Epidermal melanocyte (primary cell): Measurements from ENCODE around the gene PRR36.
"Not testable (repeated sequence)": the region's sequence is repeated elsewhere in the genome, so short reads cannot be mapped to it uniquely, and the experiment has no call there.

Source experiments
- DNase-seq: peaks from one replicate; pipeline ENCODE4 v3.0.0; 2011; ENCODE audit warnings: low spot score; ENCODE audit not compliant: insufficient read length

PRR36 gene

DNA sequence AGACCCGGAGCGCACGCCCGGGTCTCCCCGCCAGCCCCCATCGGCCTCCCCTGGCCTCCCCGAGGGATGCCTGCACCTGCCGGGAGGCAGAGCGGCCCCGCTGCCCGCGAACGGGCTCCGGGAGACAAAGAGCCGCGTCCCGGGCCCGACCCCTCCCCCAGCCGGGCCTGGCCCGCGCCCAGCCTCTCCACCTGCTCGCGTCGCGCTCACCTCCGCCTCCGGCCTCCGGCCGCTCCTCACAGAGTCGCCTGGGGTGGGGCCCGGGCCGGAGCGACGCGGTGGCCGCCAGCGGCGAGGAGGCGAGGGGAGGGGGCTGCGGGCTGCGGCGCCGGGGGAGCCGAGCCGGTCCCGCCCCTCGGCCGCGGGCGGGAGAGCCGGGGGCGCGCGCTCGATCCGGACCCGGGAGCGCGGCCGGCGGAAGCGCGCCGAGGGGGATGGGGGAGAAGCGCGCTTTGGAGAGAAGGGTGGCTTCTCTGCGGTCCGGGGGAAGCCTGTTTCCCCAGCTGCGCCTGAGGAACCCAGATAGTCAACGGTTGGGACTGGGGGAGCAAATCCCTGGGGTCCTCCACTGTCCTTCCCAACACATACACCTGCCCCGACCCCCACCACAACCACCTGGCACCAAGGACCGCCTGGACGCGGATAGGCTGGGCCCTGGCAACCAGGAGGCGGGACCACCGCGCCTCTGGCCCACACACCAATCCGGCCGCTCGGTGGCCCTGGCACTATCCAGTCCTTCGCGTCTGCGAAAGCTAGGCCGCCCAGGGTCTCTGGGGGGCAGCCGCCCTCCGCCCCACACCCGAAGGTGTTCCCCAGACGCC, at the start of gene PRR36:
Gene PRR36, minus strand, starts transcription at position 315 of the 821 bp plus-strand sequence. CDS start 701 bp downstream, outside the sequence.
- peak; percentile 5 for DNase-seq

GRCh38 chr19:7923295-7924191, 49.4 kb upstream of the PRR36 start:
- peak; percentile 8 for DNase-seq

DNA sequence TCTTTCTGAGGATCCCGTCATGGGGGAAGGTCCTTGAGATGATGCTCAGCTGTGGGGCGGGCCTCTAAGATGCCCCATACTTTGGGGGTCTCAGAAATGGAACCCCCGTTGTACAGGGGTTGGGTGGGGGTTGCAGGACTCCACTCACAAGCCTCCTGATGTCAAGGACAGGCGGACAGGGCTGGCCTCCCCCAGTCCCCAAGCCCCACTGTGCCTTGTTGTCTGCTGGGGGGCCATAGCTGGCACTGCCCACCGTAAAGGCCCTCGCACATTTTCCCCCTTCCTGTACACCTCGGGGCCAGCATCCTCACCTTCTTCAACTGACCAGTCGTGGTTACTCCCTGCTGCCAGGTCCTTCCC, 48.6 kb upstream of the PRR36 start:
- no peak for DNase-seq

DNA sequence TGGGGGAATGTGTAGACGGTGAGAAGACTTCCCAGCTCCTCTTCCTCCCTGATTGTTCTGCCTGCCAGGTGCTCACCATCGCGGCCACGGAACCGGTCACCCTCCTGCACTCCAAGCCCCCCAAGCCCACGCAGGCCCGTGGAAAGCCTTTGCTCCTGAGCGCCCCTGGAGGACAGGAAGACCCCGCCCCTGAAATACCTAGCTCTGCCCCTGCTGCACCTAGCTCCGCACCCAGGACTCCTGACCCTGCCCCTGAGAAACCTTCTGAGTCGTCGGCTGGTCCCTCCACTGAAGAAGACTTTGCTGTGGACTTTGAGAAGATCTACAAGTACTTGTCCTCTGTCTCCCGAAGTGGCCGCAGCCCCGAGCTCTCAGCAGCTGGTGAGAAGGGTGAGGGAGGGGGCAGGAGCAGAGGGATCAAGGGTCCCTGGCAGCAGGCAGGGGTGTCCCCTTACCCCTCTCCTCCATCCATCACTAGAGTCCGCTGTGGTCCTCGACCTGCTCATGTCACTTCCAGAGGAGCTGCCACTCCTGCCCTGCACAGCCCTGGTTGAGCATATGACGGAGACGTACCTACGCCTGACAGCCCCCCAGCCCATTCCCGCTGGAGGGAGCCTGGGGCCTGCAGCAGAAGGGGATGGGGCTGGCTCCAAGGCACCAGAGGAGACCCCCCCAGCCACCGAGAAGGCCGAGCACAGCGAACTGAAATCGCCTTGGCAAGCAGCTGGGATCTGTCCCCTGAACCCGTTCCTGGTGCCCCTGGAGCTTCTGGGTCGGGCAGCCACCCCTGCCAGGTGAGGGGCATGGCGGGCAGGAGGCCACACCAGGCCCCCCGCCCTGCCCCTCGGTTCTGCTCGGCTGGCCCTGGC, 48.0 kb upstream of the PRR36 start:
- DNase-seq = no peak

GRCh38 chr19:7921302-7921966, 47.2 kb upstream of the PRR36 start:
- no peak for DNase-seq

DNA sequence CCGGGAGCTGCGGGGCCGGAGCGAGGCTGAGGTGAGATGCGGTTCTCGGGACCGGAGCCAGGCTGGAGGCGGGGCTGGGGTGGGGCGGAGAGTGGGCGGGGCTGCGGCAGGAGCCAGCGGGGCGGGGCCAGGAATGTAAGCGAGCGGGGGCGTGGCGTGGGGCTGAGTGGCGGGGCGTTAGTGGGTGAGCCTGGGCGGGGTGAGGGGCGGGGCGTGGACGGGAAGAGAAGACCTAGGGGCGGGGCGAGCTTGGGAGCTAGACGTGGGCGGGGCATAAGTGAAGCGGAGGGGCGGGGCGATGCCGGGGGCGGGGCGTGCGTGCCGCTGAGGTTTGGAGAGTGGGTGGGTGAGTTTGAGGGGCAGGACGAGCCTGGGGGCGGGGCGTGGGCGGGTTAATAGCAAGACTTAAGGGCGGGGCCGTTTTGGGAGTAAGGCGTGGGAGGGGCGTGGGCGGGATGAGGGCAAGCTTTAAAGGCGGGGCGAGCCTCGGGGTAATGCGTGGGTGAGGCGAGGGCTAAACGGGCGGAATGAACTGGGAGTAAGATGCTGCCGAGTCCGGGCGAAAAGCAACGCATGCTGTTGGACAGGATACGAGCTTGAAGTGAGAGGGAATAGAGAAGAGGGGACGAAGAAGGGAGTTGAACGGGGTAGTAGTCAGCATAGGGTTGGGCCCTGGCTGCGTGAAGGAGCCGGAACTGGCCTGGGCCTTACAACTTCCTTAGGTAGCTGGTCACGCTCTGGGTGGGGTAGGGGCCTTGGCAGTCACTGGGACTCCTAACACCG, 46.5 kb upstream of the PRR36 start:
- DNase-seq = peak; percentile 94

- peak; percentile 96 for DNase-seq
Measured at GRCh38 chr19:7919610-7920518, 45.7 kb upstream of the PRR36 start, which contains the start of gene SNAPC2. SNAPC2 (plus strand) TSS chr19:7920338; CDS start chr19:7920367, 29 bp downstream.

GRCh38 chr19:7918615-7919421, 44.6 kb upstream of the PRR36 start:
- no peak for DNase-seq

- not testable (repeated sequence) for DNase-seq
Measured at GRCh38 chr19:7918062-7918614, 43.9 kb upstream of the PRR36 start.

- peak; percentile 72 for DNase-seq
Measured at GRCh38 chr19:7917267-7918061, 43.3 kb upstream of the PRR36 start.

- DNase-seq = no peak
Measured at GRCh38 chr19:7916955-7917266, 42.7 kb upstream of the PRR36 start.

GRCh38 chr19:7916103-7916954, 42.1 kb upstream of the PRR36 start:
- no peak for DNase-seq

- no peak for DNase-seq
Measured at GRCh38 chr19:7915250-7916102, 41.3 kb upstream of the PRR36 start.

DNA sequence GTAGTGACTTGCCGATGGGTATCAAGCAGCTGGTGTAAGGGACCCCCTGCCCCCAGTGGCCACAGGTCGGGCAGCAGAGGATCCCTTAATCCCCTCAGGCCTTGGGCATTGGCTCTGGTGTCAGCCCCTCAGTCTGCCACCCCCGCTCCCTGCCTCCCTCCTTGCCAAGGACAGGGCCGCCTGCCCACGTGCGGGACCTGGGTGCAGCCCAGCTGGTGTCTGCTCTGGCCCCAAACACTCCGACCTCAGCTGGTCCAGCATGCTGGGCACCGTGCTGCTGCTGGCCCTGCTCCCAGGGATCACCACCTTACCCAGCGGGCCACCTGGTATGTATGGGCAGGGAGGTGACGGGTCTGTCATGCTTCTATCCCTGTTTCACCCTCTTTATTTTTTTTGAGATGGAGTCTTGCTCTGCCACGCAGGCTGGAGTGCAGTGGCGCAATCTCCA, 40.4 kb upstream of the PRR36 start, which contains the start of gene TGFBR3L:
Gene TGFBR3L, plus strand, starts transcription at position 233 of the 448 bp plus-strand sequence.
- no peak for DNase-seq

DNA sequence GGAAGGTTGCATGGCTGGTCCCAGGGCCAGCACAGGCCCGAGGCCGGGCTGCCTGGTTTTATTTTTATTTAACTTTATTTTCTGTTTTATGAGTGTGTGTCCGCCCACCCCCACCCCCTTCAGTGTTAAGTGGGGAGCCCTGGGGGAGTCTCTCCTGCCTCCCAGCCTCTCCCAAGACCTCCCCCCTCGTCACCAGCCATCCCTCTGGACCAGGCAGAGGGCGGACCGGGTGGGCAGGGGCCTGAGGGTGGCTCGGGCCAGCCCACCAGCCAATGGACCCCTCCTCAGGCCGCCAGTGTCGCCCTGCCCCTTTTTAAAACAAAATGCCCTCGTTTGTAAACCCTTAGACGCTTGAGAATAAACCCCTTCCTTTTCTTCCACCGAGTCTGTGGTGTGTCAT, 39.9 kb upstream of the PRR36 start:
- no peak for DNase-seq
